HAP-1 (cell line): ENCODE measurements around the gene NTM.

Experiments used
- DNase-seq, 2 experiments: peaks; one replicate each; pipeline ENCODE4 v3.0.0-alpha.2; 2016 to 2020; ENCODE audit warnings: low spot score in 2 of 2
- H3K27me3 ChIP-seq: fragments of 250-450 bp; sonication (Bioruptor Pico); 2 replicates; pipeline ENCODE4 v1.5.1; 2020; ENCODE audit warnings: low read depth, mild to moderate bottlenecking, moderate library complexity
- H3K36me3 ChIP-seq: fragments of 250-450 bp; sonication (Bioruptor Pico); replicated peaks from 2 replicates; pipeline ENCODE4 v1.5.1; 2020; ENCODE audit warnings: mild to moderate bottlenecking
- H3K4me1 ChIP-seq: fragments of 250-450 bp; sonication (Bioruptor Pico); 2 replicates; pipeline ENCODE4 v1.5.1; 2020; ENCODE audit warnings: mild to moderate bottlenecking
- H3K4me3 ChIP-seq: fragments of 250-450 bp; sonication (Bioruptor Pico); 2 replicates; pipeline ENCODE4 v1.5.1; 2020; ENCODE audit warnings: mild to moderate bottlenecking, moderate library complexity
- H3K9me3 ChIP-seq: fragments of 250-450 bp; sonication (Bioruptor Pico); 2 replicates; pipeline ENCODE4 v1.5.1; 2020; ENCODE audit warnings: mild to moderate bottlenecking, moderate library complexity
- in situ Hi-C: fragments of 300-500 bp; cut with MboI; formaldehyde crosslinking; loops from 3 replicates; pipeline ENCODE4 v1.14.3; 2020; ENCODE audit warnings: low sequenced_read_pairs, inconsistent platforms, mixed read lengths

Gene NTM

DNA sequence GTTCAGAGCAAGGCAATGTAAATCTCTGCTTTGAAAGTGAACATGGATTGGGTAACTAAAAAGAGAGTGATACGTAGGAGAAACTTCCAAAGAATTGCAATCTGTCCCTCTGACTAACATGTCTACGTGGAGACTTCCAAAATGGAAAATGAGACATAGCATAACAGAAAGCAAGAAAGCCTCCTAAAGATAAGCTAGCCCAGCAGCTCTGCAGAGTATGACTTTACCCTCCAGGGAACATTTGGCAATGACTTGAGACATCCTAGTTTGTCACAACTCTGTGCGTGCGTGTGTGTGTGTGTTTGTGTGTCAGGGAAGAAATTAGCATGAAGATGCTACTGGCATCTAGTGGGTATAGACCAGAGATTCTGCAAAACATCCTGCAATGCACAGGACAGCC, 817.4 kb downstream of the NTM start:
- Histone ChIP-seq H3K4me3 (no peak overlapping the region), H3K4me1 (no peaks in the 10 kb centered on the region), H3K36me3 (no peaks in the 10 kb centered on the region), H3K27me3 (no peaks in the 10 kb centered on the region), H3K9me3 (peaks cover 3% of the 10 kb centered on the region; the same call in 1 of the 2 replicates)
- DNase-seq, result no peak
- in situ Hi-C loops, result no loop called here

DNA sequence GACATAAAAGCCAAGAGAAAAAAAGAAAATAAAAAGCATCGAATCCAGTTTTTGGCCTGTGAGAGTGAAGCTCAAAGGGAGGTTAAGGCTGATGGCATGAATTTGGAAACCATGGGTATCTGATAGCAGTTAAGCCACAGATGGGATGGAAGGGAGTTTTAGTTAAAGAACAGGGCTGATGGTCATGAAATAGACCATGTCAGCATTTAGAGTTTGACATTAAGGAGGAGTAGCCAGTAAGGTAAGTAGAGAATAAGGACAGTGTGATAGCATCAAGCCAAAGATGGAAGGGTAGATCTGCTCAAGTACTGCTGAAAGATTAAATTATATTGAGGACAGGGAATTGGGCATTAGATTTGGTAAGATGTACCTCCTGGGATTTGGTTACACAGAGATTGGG, 826.5 kb downstream of the NTM start:
- H3K4me3 ChIP-seq, result no peak overlapping the region
- in situ Hi-C loops, result no loop called here
- H3K4me1 ChIP-seq, result no peaks in the 10 kb centered on the region
- no peak for DNase-seq
- H3K27me3 ChIP-seq, result no peaks in the 10 kb centered on the region
- no peaks in the 10 kb centered on the region for H3K36me3 ChIP-seq
- peaks cover 2% of the 10 kb centered on the region; the same call in 1 of the 2 replicates for H3K9me3 ChIP-seq

GRCh38 chr11:132200353-132200936, 830.0 kb downstream of the NTM start:
- Histone ChIP-seq H3K4me3 (no peak overlapping the region), H3K27me3 (no peaks in the 10 kb centered on the region), H3K9me3 (no peaks in the 10 kb centered on the region), H3K4me1 (no peaks in the 10 kb centered on the region), H3K36me3 (no peaks in the 10 kb centered on the region)
- in situ Hi-C loops, result no loop called here
- DNase-seq, result no peak

DNA sequence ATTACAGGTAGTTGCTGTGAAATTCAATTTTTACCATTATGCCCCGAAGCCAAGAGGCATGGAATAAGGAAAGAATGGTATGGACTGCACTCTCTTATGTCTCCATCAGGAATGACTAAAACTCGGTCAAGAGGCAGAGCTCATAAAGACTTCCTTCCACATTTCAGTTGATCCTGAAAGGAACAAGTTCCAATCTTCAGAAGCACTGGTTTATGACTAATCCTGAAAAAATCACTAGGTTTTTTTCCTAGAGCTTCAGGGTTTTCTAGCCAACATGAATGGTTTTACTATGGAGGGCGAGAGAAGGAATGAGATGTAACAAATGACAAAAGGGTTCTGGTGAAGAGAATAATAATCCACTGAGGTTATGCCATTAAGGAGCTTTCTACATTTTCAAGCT, 832.2 kb downstream of the NTM start:
- Histone ChIP-seq H3K4me3 (no peak overlapping the region), H3K9me3 (no peaks in the 10 kb centered on the region), H3K4me1 (no peaks in the 10 kb centered on the region), H3K27me3 (no peaks in the 10 kb centered on the region), H3K36me3 (no peaks in the 10 kb centered on the region)
- DNase-seq, result no peak
- in situ Hi-C loops, result no loop called here

DNA sequence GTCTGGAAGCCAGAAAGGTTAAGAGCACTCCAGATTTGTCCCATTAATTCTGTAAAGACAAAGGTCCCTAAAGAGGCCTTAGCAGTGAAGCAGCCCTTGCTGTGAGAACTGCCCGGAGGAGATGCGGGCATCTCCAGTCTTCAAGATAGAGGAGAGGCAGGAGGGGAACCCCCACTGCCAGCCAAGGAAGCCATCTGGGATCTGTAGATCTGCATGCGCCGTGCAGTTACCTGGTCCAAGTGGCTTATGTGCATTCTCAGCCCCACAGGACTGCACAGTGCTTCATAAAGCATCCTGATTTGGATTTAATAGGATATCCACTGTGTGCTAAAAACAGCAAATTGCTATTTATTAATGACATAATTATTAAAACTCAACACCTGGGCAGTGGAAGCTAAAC, 834.6 kb downstream of the NTM start:
- H3K4me3 ChIP-seq, result no peak overlapping the region
- no peaks in the 10 kb centered on the region for H3K27me3 ChIP-seq
- in situ Hi-C loops, result no loop called here
- no peak for DNase-seq
- no peaks in the 10 kb centered on the region for H3K4me1 ChIP-seq
- H3K36me3 ChIP-seq, result no peaks in the 10 kb centered on the region
- no peaks in the 10 kb centered on the region for H3K9me3 ChIP-seq

- Histone ChIP-seq H3K9me3 (no peaks in the 10 kb centered on the region), H3K27me3 (no peaks in the 10 kb centered on the region), H3K4me1 (no peaks in the 10 kb centered on the region), H3K36me3 (no peaks in the 10 kb centered on the region), H3K4me3 (no peak overlapping the region)
- DNase-seq, result no peak
- in situ Hi-C loops, result no loop called here
These were observed 835.1 kb downstream of the NTM start for GRCh38 chr11:132205496-132205895.

DNA sequence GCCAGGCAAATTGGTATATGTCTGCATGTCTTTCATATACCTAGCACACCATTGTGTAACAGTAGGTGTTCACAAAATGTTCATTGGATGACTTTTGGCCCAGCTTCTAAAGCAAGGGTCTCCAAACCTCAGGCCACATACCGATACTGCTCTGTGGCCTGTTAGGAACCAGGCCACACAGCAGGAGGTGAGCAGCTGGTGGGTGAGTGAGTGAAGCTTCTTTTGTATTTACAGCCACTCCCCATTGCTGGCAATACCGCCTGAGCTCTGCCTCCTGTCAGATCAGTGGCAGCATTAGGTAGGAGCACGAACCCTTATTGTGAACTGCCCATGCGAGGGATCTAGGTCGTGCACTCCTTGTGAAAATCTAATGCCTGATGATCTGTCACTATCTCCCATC, 836.6 kb downstream of the NTM start:
- no peaks in the 10 kb centered on the region for H3K9me3 ChIP-seq
- H3K36me3 ChIP-seq, result no peaks in the 10 kb centered on the region
- in situ Hi-C loops, result no loop called here
- H3K4me1 ChIP-seq, result no peaks in the 10 kb centered on the region
- no peak overlapping the region for H3K4me3 ChIP-seq
- no peak for DNase-seq
- H3K27me3 ChIP-seq, result no peaks in the 10 kb centered on the region

GRCh38 chr11:132208477-132209055, 838.2 kb downstream of the NTM start:
- in situ Hi-C loops, result no loop called here
- DNase-seq, result no peak
- no peaks in the 10 kb centered on the region for H3K4me1 ChIP-seq
- no peaks in the 10 kb centered on the region for H3K36me3 ChIP-seq
- H3K4me3 ChIP-seq, result no peak overlapping the region
- no peaks in the 10 kb centered on the region for H3K27me3 ChIP-seq
- H3K9me3 ChIP-seq, result no peaks in the 10 kb centered on the region

GRCh38 chr11:132211479-132211878, 841.1 kb downstream of the NTM start:
- Histone ChIP-seq H3K36me3 (no peaks in the 10 kb centered on the region), H3K4me3 (no peak overlapping the region), H3K9me3 (no peaks in the 10 kb centered on the region; the same call in 1 of the 2 replicates), H3K4me1 (no peaks in the 10 kb centered on the region), H3K27me3 (no peaks in the 10 kb centered on the region)
- DNase-seq, result no peak
- in situ Hi-C loops, result no loop called here

- H3K4me3 ChIP-seq, result no peak overlapping the region
- no peaks in the 10 kb centered on the region; the same call in 1 of the 2 replicates for H3K9me3 ChIP-seq
- no peak for DNase-seq
- in situ Hi-C loops, result no loop called here
- H3K36me3 ChIP-seq, result no peaks in the 10 kb centered on the region
- no peaks in the 10 kb centered on the region for H3K4me1 ChIP-seq
- H3K27me3 ChIP-seq, result no peaks in the 10 kb centered on the region
These were observed 847.4 kb downstream of the NTM start for GRCh38 chr11:132217856-132218255.

GRCh38 chr11:132220474-132220873, 850.1 kb downstream of the NTM start:
- no peak for DNase-seq

DNA sequence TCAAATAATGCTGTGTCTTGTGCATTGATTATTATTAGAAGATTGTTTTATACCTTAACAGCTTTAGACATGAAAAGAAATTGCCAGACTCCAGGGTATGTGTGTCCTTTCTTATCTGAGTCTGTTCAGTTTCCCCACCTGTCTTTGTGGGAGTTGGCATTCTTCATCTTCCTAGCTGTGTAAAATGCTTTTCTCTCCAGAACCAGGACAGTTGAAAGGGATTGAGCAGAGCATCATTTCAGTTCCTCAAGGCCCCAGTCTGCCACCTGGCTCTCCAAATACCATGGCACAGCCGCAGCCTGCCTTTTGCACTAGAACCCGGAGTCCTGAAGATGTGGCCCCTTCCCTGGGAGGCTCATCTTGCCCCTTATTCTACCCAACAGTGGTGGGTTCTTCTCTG, 851.9 kb downstream of the NTM start:
- Histone ChIP-seq H3K36me3 (no peaks in the 10 kb centered on the region), H3K27me3 (no peaks in the 10 kb centered on the region), H3K4me3 (no peak overlapping the region), H3K9me3 (no peaks in the 10 kb centered on the region), H3K4me1 (no peaks in the 10 kb centered on the region)
- in situ Hi-C loops, result no loop called here
- no peak for DNase-seq

More at GRCh38 chr11:132220474-132220873, 850.1 kb downstream of the NTM start:
- Histone ChIP-seq H3K4me1 (no peaks in the 10 kb centered on the region), H3K4me3 (no peak overlapping the region), H3K9me3 (no peaks in the 10 kb centered on the region; the same call in 1 of the 2 replicates), H3K36me3 (no peaks in the 10 kb centered on the region), H3K27me3 (no peaks in the 10 kb centered on the region)
- in situ Hi-C loops, result no loop called here

DNA sequence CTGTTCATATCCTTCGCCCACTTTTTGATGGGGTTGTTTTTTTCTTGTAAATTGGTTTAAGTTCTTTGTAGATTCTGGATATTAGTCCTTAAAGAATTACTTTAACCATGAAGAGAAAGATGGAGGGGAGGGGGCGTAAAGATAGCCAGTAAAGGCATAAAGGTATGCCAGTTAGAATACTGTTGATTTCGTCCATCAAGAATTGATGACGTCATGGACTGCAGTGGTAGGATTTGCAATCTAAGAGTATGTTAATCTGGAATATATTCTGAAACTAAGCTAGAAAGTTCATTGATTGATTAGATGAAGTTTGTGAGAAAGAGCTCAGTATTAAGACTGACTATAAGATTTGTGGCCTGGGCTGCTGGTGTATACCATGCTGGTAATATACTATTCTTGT, 856.1 kb downstream of the NTM start:
- Histone ChIP-seq H3K4me1 (no peaks in the 10 kb centered on the region), H3K4me3 (no peak overlapping the region), H3K27me3 (no peaks in the 10 kb centered on the region), H3K9me3 (no peaks in the 10 kb centered on the region; the same call in 1 of the 2 replicates), H3K36me3 (no peaks in the 10 kb centered on the region)
- in situ Hi-C loops, result no loop called here
- DNase-seq, result no peak

GRCh38 chr11:132228746-132229325, 858.4 kb downstream of the NTM start:
- in situ Hi-C loops, result no loop called here
- no peaks in the 10 kb centered on the region for H3K4me1 ChIP-seq
- no peak for DNase-seq
- no peaks in the 10 kb centered on the region for H3K27me3 ChIP-seq
- no peak overlapping the region for H3K4me3 ChIP-seq
- no peaks in the 10 kb centered on the region; the same call in 1 of the 2 replicates for H3K9me3 ChIP-seq
- H3K36me3 ChIP-seq, result no peaks in the 10 kb centered on the region
